IMR-90 (cell line): ENCODE measurements around the gene GAS7. TPM values are rescaled to one million over a fixed set of nuclear protein-coding genes. Genes with fewer than 3 reads are reported as not detected.

Source experiments
- ATAC-seq: fragments of 200-7000 bp; cut with Tn5 transposase; 2 replicates; pipeline ENCODE4 v1.9.1; 2020; ENCODE audit warnings: low read depth, mild to moderate bottlenecking, moderate library complexity
- BruUV-seq: library from RNA; stranded (reverse); fragments of 400-500 nt; replicated peaks from 2 replicates; lab custom pipeline; 2021; lab: Mats Ljungman, UMichigan
- CTCF ChIA-PET: fragments of 300-600 bp; formaldehyde crosslinking; extraction: SDS; loops from one replicate; lab custom pipeline; 2021; ENCODE audit warnings: antibody characterized with exemption; lab: Yijun Ruan, JAX
- POLR2A ChIA-PET: fragments of 300-600 bp; sonication (Branson Sonifier 250); formaldehyde crosslinking; loops from one replicate; lab custom pipeline; 2022; ENCODE audit warnings: antibody characterized with exemption; ENCODE audit not compliant: unreplicated experiment; lab: Charles Lee
- DNase-seq: peaks from one replicate; pipeline ENCODE4 v3.0.0; 2013
- H2AFZ ChIP-seq: replicated peaks from 2 replicates; pipeline ENCODE3; 2013; ENCODE audit warnings: low read length, mild to moderate bottlenecking; ENCODE audit not compliant: poor library complexity
- H2AK5ac ChIP-seq: 2 replicates; pipeline ENCODE4 v1.6.1; 2013; ENCODE audit warnings: low read depth, low read length, inconsistent platforms
- H2AK9ac ChIP-seq: replicated peaks from 2 replicates; pipeline ENCODE3; 2013; ENCODE audit warnings: mild to moderate bottlenecking, low read depth, low read length, moderate library complexity; ENCODE audit not compliant: poor library complexity
- H2BK120ac ChIP-seq: 2 replicates; pipeline ENCODE4 v1.6.1; 2013; ENCODE audit warnings: low read depth, low read length, inconsistent platforms
- H2BK15ac ChIP-seq: 3 replicates; pipeline ENCODE4 v1.6.1; 2013; ENCODE audit warnings: low read depth, low read length, inconsistent platforms
- H2BK20ac ChIP-seq: 2 replicates; pipeline ENCODE4 v1.6.1; 2013; ENCODE audit warnings: low read depth, mild to moderate bottlenecking, inconsistent platforms, low read length, moderate library complexity
- H2BK5ac ChIP-seq: 2 replicates; pipeline ENCODE4 v1.6.1; 2013; ENCODE audit warnings: mild to moderate bottlenecking, low read depth, low read length, inconsistent platforms; ENCODE audit not compliant: poor library complexity, severe bottlenecking
- H3K14ac ChIP-seq: replicated peaks from 2 replicates; pipeline ENCODE4 v1.6.1; 2013; ENCODE audit warnings: low read depth, low read length, inconsistent platforms
- H3K18ac ChIP-seq: 2 replicates; pipeline ENCODE4 v1.6.1; 2013; ENCODE audit warnings: low read depth, low read length, control low read depth
- H3K23ac ChIP-seq: 2 replicates; pipeline ENCODE4 v1.6.1; 2013; ENCODE audit warnings: low read depth, low read length, inconsistent platforms
- H3K27ac ChIP-seq: 2 replicates; pipeline ENCODE4 v1.5.1; 2013; ENCODE audit warnings: mild to moderate bottlenecking, control low read depth, low read length; ENCODE audit not compliant: insufficient read depth
- H3K27me3 ChIP-seq: 2 replicates; pipeline ENCODE4 v1.6.1; 2013; ENCODE audit warnings: low read length; ENCODE audit not compliant: control insufficient read depth, insufficient read depth
- H3K36me3 ChIP-seq: 2 replicates; pipeline ENCODE4 v1.6.1; 2013; ENCODE audit warnings: low read length, mixed read lengths; ENCODE audit not compliant: control insufficient read depth, insufficient read depth
- H3K4ac ChIP-seq: 2 replicates; pipeline ENCODE4 v1.6.1; 2013; ENCODE audit warnings: low read depth, low read length, inconsistent platforms
- H3K4me1 ChIP-seq: 2 replicates; pipeline ENCODE4 v1.6.1; 2013; ENCODE audit warnings: low read length, mixed read lengths; ENCODE audit not compliant: control insufficient read depth, insufficient read depth
- H3K4me2 ChIP-seq: 2 replicates; pipeline ENCODE4 v1.6.1; 2013; ENCODE audit warnings: low read depth, mild to moderate bottlenecking, control low read depth, low read length, moderate library complexity
- H3K4me3 ChIP-seq: 2 replicates; pipeline ENCODE4 v1.5.1; 2013; ENCODE audit warnings: low read depth, mild to moderate bottlenecking, control low read depth, low read length, moderate library complexity; ENCODE audit not compliant: insufficient read depth
- H3K56ac ChIP-seq: 2 replicates; pipeline ENCODE4 v1.6.1; 2013; ENCODE audit warnings: low read length, inconsistent platforms; ENCODE audit not compliant: insufficient read depth; ENCODE audit errors: extremely low read depth
- H3K79me1 ChIP-seq, 2 experiments: 2 replicates each; pipeline ENCODE4 v1.6.1; 2013; ENCODE audit warnings: low read length in 2 of 2, inconsistent platforms in 1 of 2, low read depth in 1 of 2
- H3K9ac ChIP-seq: 2 replicates; pipeline ENCODE4 v1.6.1; 2013; ENCODE audit warnings: low read depth, low read length, control low read depth
- H3K9me1 ChIP-seq: 2 replicates; pipeline ENCODE4 v1.6.1; 2013; ENCODE audit warnings: low read length, inconsistent platforms; ENCODE audit not compliant: insufficient read depth
- H3K9me3 ChIP-seq: 2 replicates; pipeline ENCODE4 v1.6.1; 2013; ENCODE audit warnings: low read length; ENCODE audit not compliant: control insufficient read depth, insufficient read depth
- H4K20me1 ChIP-seq: 2 replicates; pipeline ENCODE4 v1.6.1; 2013; ENCODE audit warnings: low read length, inconsistent platforms; ENCODE audit not compliant: insufficient read depth
- H4K5ac ChIP-seq: 2 replicates; pipeline ENCODE4 v1.6.1; 2013; ENCODE audit warnings: mild to moderate bottlenecking, low read depth, low read length, control low read depth
- H4K8ac ChIP-seq, 2 experiments: 2 replicates each; pipeline ENCODE4 v1.6.1; 2013; ENCODE audit warnings: low read depth in 2 of 2, low read length in 2 of 2, control low read depth in 1 of 2, inconsistent platforms in 1 of 2
- H4K91ac ChIP-seq: 2 replicates; pipeline ENCODE4 v1.6.1; 2013; ENCODE audit warnings: low read depth, low read length, inconsistent platforms; ENCODE audit not compliant: insufficient read depth
- BHLHE40 ChIP-seq: fragments of 150-350 bp; IDR thresholded peaks from 2 replicates; pipeline ENCODE4 v1.6.1; 2016; ENCODE audit warnings: mild to moderate bottlenecking, low read depth, low read length
- CEBPB ChIP-seq: IDR thresholded peaks from 2 replicates; pipeline ENCODE4 v1.6.1; 2012; ENCODE audit warnings: low read depth, low read length, improper control_type of control experiment
- CHD1 ChIP-seq: IDR thresholded peaks from 2 replicates; pipeline ENCODE4 v1.6.1; 2012; ENCODE audit warnings: low read depth, low read length, improper control_type of control experiment
- CTCF ChIP-seq: conservative IDR thresholded peaks from 2 replicates; pipeline ENCODE4 v1.5.1; 2012; ENCODE audit warnings: mild to moderate bottlenecking, low read depth, low read length, improper control_type of control experiment
- ELK1 ChIP-seq: fragments of 150-350 bp; IDR thresholded peaks from 2 replicates; pipeline ENCODE4 v1.6.1; 2016; ENCODE audit warnings: low read depth, mild to moderate bottlenecking, low read length, moderate library complexity, borderline replicate concordance
- FOS ChIP-seq: fragments of 150-350 bp; IDR thresholded peaks from 2 replicates; pipeline ENCODE4 v1.6.1; 2016; ENCODE audit warnings: low read depth, low read length
- MAFK ChIP-seq: IDR thresholded peaks from 2 replicates; pipeline ENCODE4 v1.6.1; 2012; ENCODE audit warnings: low read depth, low read length, improper control_type of control experiment
- MAZ ChIP-seq: IDR thresholded peaks from 2 replicates; pipeline ENCODE4 v1.6.1; 2012; ENCODE audit warnings: low read depth, mild to moderate bottlenecking, low read length, improper control_type of control experiment, moderate library complexity, borderline replicate concordance
- MXI1 ChIP-seq: IDR thresholded peaks from 2 replicates; pipeline ENCODE4 v1.6.1; 2012; ENCODE audit warnings: low read depth, mild to moderate bottlenecking, low read length, moderate library complexity, borderline replicate concordance
- NFE2L2 ChIP-seq: fragments of 150-350 bp; IDR thresholded peaks from 2 replicates; pipeline ENCODE4 v1.6.1; 2016; ENCODE audit warnings: low read depth, mild to moderate bottlenecking, low read length
- POLR2A ChIP-seq: IDR thresholded peaks from 2 replicates; pipeline ENCODE4 v1.6.1; 2012; ENCODE audit warnings: mild to moderate bottlenecking, low read depth, low read length
- RAD21 ChIP-seq: IDR thresholded peaks from 2 replicates; pipeline ENCODE4 v1.6.1; 2012; ENCODE audit warnings: low read length, improper control_type of control experiment
- RCOR1 ChIP-seq: IDR thresholded peaks from 2 replicates; pipeline ENCODE4 v1.6.1; 2012; ENCODE audit warnings: mild to moderate bottlenecking, low read length, improper control_type of control experiment; ENCODE audit not compliant: insufficient replicate concordance
- RFX5 ChIP-seq: IDR thresholded peaks from 2 replicates; pipeline ENCODE4 v1.8.0; 2012; ENCODE audit warnings: low read depth, mild to moderate bottlenecking, low read length, moderate library complexity
- SMC3 ChIP-seq: fragments of 150-350 bp; IDR thresholded peaks from 2 replicates; pipeline ENCODE4 v1.6.1; 2016; ENCODE audit warnings: low read depth, mild to moderate bottlenecking, antibody characterized with exemption, low read length, moderate library complexity
- USF2 ChIP-seq: fragments of 150-350 bp; IDR thresholded peaks from 2 replicates; pipeline ENCODE4 v1.6.1; 2017; ENCODE audit warnings: mild to moderate bottlenecking, antibody characterized with exemption, low read length, low read depth
- WGBS, 2 experiments: methylation state at CpG; one replicate each; pipeline versions ENCODE4 v1.1.5 to v1.1.7; 2013; ENCODE audit warnings: missing lambda C conversion rate in 2 of 2; ENCODE audit not compliant: insufficient read length in 1 of 2; ENCODE audit errors: extremely low coverage in 2 of 2; 5-methylcytosine and 5-hydroxymethylcytosine counted together
- dilution Hi-C: fragments of 300-500 bp; cut with HindIII; formaldehyde crosslinking; loops from one replicate; pipeline ENCODE4 v1.14.3; 2018; ENCODE audit warnings: low sequenced_read_pairs; ENCODE audit not compliant: unreplicated experiment
- in situ Hi-C: fragments of 300-500 bp; cut with MboI; formaldehyde crosslinking; loops from 3 replicates; pipeline ENCODE4 v1.14.3; 2019; ENCODE audit warnings: low sequenced_read_pairs, inconsistent platforms, mixed read lengths
- intact Hi-C: fragments of 100-400 bp; cut with micrococcal nuclease; formaldehyde crosslinking; loops from 2 replicates; pipeline ENCODE4 v1.10.0; 2022
- polyA plus RNA-seq, 3 experiments: library from polyadenylated mRNA; depleted of rRNA; stranded (reverse); fragments of >200 nt; gene quantifications; 2 replicates each; pipeline ENCODE4 v1.2.3, GENCODE V29; 2012; ENCODE audit warnings: low replicate concordance in 1 of 3
- total RNA-seq: library from RNA; depleted of rRNA; stranded (reverse); fragments of >200 nt; gene quantifications from 2 replicates; pipeline ENCODE4 v1.2.3, GENCODE V29; 2012

The GAS7 gene
- total and polyA plus RNA-seq, 2 of the 4 experiments (the other 2 are of a cell fraction), result 4.6 to 5.0 TPM

- H4K91ac ChIP-seq, result no peak overlapping the region
- ATAC-seq (no peak), DNase-seq (no peak)
- TF ChIP-seq RFX5 (no peak), USF2 (no peak), CTCF (no peak), CHD1 (no peak), POLR2A (no peak), MXI1 (no peak), MAFK (no peak), RAD21 (no peak), FOS (no peak), BHLHE40 (no peak), MAZ (no peak), RCOR1 (no peak), ELK1 (no peak), NFE2L2 (no peak), SMC3 (no peak), CEBPB (no peak)
- H3K79me1 ChIP-seq, result no peaks in the 10 kb centered on the region
- CTCF ChIA-PET, result no interaction called here
- H2BK15ac ChIP-seq, result no peak overlapping the region
- H3K9ac ChIP-seq, result no peak overlapping the region
- H2BK5ac ChIP-seq, result no peak overlapping the region
- POLR2A ChIA-PET, result no interaction called here
- H2AFZ ChIP-seq, result no peak overlapping the region
- dilution Hi-C loops, result no loop called here
- H3K27me3 ChIP-seq, result no peaks in the 10 kb centered on the region
- in situ Hi-C loops, result no loop called here
- intact Hi-C loops, result no loop called here
- no peak overlapping the region for H2BK120ac ChIP-seq
- no peak overlapping the region for H3K18ac ChIP-seq
- no peak overlapping the region for H3K4me2 ChIP-seq
- H3K23ac ChIP-seq, result no peak overlapping the region
- H4K8ac ChIP-seq, result no peak overlapping the region
- 92% methylated on average over 6 of the region's 9 CpGs; no CpG with 5 or more reads in 1 of the 2 experiments for WGBS, 2 experiments
- H4K5ac ChIP-seq, result no peak overlapping the region
- no peaks in the 10 kb centered on the region for H3K9me1 ChIP-seq
- H3K56ac ChIP-seq, result no peak overlapping the region
- H2BK20ac ChIP-seq, result no peak overlapping the region
- BruUV-seq, result no TSS peak
- H2AK9ac ChIP-seq, result no peak overlapping the region
- no peak overlapping the region for H3K27ac ChIP-seq
- no peak overlapping the region for H3K4me3 ChIP-seq
- H3K4ac ChIP-seq, result no peak overlapping the region
- H3K36me3 ChIP-seq, result no peaks in the 10 kb centered on the region
- H3K14ac ChIP-seq, result no peak overlapping the region
- H3K9me3 ChIP-seq, result no peaks in the 10 kb centered on the region
- H4K20me1 ChIP-seq, result no peaks in the 10 kb centered on the region
- H2AK5ac ChIP-seq, result no peak overlapping the region
- H3K4me1 ChIP-seq, result no peaks in the 10 kb centered on the region
Measured at GRCh38 chr17:10042589-10043244, 155.7 kb downstream of the GAS7 start.
